ENCODE measurements around the gene SLC27A2.

Gene SLC27A2

DNA sequence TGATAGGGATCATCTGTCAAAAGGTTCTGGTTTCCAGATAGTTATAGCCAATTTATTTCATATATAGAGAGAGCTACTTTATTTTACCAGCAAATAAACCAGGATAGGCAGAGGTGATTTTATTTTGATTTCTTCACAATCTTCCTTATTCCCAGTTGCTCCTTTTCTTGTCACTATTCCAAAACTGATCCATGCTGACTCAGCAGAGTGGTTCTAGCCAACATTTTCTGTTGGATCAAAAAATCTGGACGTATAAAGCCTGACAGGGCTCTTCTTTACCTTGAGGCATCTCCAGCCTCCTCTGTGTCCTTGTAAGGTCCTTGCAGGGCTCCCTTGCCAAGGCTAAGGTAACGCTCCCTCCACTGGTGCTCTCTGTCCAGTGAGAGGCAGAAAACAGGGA is 67.7 kb downstream of the SLC27A2 start:
- no peak for ATAC-seq
- TF ChIP-seq, protein P1, sequence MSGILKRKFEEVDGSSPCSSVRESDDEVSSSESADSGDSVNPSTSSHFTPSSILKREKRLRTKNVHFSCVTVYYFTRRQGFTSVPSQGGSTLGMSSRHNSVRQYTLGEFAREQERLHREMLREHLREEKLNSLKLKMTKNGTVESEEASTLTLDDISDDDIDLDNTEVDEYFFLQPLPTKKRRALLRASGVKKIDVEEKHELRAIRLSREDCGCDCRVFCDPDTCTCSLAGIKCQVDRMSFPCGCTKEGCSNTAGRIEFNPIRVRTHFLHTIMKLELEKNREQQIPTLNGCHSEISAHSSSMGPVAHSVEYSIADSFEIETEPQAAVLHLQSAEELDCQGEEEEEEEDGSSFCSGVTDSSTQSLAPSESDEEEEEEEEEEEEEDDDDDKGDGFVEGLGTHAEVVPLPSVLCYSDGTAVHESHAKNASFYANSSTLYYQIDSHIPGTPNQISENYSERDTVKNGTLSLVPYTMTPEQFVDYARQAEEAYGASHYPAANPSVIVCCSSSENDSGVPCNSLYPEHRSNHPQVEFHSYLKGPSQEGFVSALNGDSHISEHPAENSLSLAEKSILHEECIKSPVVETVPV (CRISPR knock-in tag; IDR thresholded peaks at IDR 0.05) = no peak
- TF ChIP-seq ESRRG (CRISPR knock-in tag; IDR thresholded peaks at IDR 0.05) (no peak), ZNF565 (CRISPR knock-in tag; conservative IDR thresholded peaks at IDR 0.05; ENCODE audit: low read depth) (no peak), GLIS3 (CRISPR knock-in tag; IDR thresholded peaks at IDR 0.05) (no peak), ISL1 (CRISPR knock-in tag; IDR thresholded peaks at IDR 0.05) (no peak), TCF4 (CRISPR knock-in tag; IDR thresholded peaks at IDR 0.05; ENCODE audit: borderline replicate concordance) (no peak), ZNF70 (CRISPR knock-in tag; IDR thresholded peaks at IDR 0.05) (no peak), CSDC2 (CRISPR knock-in tag; IDR thresholded peaks at IDR 0.05) (no peak), SNAI2 (CRISPR knock-in tag; IDR thresholded peaks at IDR 0.05) (no peak), ARNTL (CRISPR knock-in tag; IDR thresholded peaks at IDR 0.05; ENCODE audit: borderline replicate concordance, low read depth) (no peak), ZFP3 (CRISPR knock-in tag; IDR thresholded peaks at IDR 0.05) (no peak), RARB (CRISPR knock-in tag; IDR thresholded peaks at IDR 0.05) (no peak), ZC3H10 (CRISPR knock-in tag; IDR thresholded peaks at IDR 0.05) (no peak), TOX (CRISPR knock-in tag; IDR thresholded peaks at IDR 0.05; ENCODE audit: borderline replicate concordance) (no peak), ZFP30 (CRISPR knock-in tag; IDR thresholded peaks at IDR 0.05) (no peak), ZNF8 (CRISPR knock-in tag; IDR thresholded peaks at IDR 0.05) (no peak), BACH2 (CRISPR knock-in tag; IDR thresholded peaks at IDR 0.05; ENCODE audit: borderline replicate concordance) (no peak)
- TF ChIP-seq, protein P2, sequence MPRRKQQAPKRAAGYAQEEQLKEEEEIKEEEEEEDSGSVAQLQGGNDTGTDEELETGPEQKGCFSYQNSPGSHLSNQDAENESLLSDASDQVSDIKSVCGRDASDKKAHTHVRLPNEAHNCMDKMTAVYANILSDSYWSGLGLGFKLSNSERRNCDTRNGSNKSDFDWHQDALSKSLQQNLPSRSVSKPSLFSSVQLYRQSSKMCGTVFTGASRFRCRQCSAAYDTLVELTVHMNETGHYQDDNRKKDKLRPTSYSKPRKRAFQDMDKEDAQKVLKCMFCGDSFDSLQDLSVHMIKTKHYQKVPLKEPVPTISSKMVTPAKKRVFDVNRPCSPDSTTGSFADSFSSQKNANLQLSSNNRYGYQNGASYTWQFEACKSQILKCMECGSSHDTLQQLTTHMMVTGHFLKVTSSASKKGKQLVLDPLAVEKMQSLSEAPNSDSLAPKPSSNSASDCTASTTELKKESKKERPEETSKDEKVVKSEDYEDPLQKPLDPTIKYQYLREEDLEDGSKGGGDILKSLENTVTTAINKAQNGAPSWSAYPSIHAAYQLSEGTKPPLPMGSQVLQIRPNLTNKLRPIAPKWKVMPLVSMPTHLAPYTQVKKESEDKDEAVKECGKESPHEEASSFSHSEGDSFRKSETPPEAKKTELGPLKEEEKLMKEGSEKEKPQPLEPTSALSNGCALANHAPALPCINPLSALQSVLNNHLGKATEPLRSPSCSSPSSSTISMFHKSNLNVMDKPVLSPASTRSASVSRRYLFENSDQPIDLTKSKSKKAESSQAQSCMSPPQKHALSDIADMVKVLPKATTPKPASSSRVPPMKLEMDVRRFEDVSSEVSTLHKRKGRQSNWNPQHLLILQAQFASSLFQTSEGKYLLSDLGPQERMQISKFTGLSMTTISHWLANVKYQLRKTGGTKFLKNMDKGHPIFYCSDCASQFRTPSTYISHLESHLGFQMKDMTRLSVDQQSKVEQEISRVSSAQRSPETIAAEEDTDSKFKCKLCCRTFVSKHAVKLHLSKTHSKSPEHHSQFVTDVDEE (CRISPR knock-in tag; IDR thresholded peaks at IDR 0.05) = no peak

DNA sequence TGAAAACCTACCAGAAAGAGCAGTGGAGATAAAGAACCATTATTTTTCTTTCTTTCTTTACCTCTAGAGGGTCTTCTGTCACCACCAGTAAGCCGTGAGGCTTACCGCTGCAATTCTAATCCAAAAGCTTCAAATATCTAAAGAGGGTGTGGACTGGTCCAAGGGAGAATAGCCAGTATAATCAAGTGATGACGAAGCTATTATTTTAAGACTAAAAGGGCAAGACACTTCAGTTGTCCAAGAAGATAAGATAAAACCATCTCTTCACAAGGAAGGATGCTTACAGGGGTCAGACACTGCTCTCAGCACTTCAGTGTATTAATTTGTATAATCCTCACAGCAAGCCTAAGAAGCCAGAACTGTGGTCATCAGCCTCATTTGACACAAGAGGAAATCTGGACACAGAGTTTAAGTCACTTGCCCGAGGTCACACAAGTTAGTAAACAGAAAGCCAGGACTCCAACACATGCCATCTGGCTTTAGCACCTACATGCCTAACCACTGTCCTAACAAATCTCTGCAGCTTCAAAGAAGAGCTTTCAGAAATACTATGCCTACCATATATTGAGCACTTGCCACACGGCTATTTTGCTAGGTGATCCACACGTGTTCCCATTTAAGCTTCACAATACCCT is 68.9 kb downstream of the SLC27A2 start:
- ATAC-seq = no peak
- TF ChIP-seq GLIS3 (CRISPR knock-in tag; IDR thresholded peaks at IDR 0.05) (no peak), ZNF70 (CRISPR knock-in tag; IDR thresholded peaks at IDR 0.05) (no peak), RARB (CRISPR knock-in tag; IDR thresholded peaks at IDR 0.05) (no peak), BACH2 (CRISPR knock-in tag; IDR thresholded peaks at IDR 0.05; ENCODE audit: borderline replicate concordance) (no peak), ESRRG (CRISPR knock-in tag; IDR thresholded peaks at IDR 0.05) (no peak), TOX (CRISPR knock-in tag; IDR thresholded peaks at IDR 0.05; ENCODE audit: borderline replicate concordance) (no peak), ZC3H10 (CRISPR knock-in tag; IDR thresholded peaks at IDR 0.05) (no peak)
- TF ChIP-seq, protein P3, sequence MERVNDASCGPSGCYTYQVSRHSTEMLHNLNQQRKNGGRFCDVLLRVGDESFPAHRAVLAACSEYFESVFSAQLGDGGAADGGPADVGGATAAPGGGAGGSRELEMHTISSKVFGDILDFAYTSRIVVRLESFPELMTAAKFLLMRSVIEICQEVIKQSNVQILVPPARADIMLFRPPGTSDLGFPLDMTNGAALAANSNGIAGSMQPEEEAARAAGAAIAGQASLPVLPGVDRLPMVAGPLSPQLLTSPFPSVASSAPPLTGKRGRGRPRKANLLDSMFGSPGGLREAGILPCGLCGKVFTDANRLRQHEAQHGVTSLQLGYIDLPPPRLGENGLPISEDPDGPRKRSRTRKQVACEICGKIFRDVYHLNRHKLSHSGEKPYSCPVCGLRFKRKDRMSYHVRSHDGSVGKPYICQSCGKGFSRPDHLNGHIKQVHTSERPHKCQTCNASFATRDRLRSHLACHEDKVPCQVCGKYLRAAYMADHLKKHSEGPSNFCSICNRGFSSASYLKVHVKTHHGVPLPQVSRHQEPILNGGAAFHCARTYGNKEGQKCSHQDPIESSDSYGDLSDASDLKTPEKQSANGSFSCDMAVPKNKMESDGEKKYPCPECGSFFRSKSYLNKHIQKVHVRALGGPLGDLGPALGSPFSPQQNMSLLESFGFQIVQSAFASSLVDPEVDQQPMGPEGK (CRISPR knock-in tag; IDR thresholded peaks at IDR 0.05; ENCODE audit: borderline replicate concordance) = no peak
- TF ChIP-seq, protein P1 (CRISPR knock-in tag; IDR thresholded peaks at IDR 0.05) = no peak

DNA sequence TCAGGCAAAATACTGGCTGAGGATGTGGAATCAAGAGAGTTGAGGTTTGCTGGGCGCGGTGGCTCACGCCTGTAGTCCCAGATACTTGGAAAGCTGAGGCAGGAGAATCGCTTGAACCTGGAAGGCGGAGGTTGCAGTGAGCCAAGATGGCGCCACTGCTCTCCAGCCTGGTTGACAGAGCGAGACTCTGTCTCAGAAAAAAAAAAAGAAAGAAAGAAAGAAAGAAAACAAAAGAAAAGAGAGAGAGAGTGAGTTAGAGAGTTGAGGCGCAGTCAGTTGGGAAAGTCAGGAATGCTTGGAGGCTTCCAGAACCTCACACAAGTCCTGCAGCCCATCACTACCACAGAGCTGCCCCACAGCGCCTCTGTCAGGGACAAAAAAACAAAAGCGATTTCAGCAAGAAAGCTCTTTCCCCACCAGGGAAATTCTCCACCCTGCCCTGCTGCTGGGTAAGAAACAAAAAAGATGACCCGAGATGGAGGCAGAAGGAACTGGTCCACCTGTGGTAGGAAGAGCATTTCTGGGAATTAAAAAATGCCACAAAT is 69.7 kb downstream of the SLC27A2 start:
- ATAC-seq = no peak
- TF ChIP-seq ZNF70 (CRISPR knock-in tag; IDR thresholded peaks at IDR 0.05) (no peak), TOX (CRISPR knock-in tag; IDR thresholded peaks at IDR 0.05; ENCODE audit: borderline replicate concordance) (no peak), ESRRG (CRISPR knock-in tag; IDR thresholded peaks at IDR 0.05) (no peak), PPARA (CRISPR knock-in tag; IDR thresholded peaks at IDR 0.05; ENCODE audit: borderline replicate concordance) (no peak), ZFP30 (CRISPR knock-in tag; IDR thresholded peaks at IDR 0.05) (no peak), BACH2 (CRISPR knock-in tag; IDR thresholded peaks at IDR 0.05; ENCODE audit: borderline replicate concordance) (no peak), OSR1 (CRISPR knock-in tag; IDR thresholded peaks at IDR 0.05) (no peak), TCF4 (CRISPR knock-in tag; IDR thresholded peaks at IDR 0.05; ENCODE audit: borderline replicate concordance) (no peak), ZFP3 (CRISPR knock-in tag; IDR thresholded peaks at IDR 0.05) (no peak), RARB (CRISPR knock-in tag; IDR thresholded peaks at IDR 0.05) (no peak)
- TF ChIP-seq, protein P2 (CRISPR knock-in tag; IDR thresholded peaks at IDR 0.05) = no peak
- TF ChIP-seq, protein P1 (CRISPR knock-in tag; IDR thresholded peaks at IDR 0.05) = no peak
- TF ChIP-seq, protein P4, sequence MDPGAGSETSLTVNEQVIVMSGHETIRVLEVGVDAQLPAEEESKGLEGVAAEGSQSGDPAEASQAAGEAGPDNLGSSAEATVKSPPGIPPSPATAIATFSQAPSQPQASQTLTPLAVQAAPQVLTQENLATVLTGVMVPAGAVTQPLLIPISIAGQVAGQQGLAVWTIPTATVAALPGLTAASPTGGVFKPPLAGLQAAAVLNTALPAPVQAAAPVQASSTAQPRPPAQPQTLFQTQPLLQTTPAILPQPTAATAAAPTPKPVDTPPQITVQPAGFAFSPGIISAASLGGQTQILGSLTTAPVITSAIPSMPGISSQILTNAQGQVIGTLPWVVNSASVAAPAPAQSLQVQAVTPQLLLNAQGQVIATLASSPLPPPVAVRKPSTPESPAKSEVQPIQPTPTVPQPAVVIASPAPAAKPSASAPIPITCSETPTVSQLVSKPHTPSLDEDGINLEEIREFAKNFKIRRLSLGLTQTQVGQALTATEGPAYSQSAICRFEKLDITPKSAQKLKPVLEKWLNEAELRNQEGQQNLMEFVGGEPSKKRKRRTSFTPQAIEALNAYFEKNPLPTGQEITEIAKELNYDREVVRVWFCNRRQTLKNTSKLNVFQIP (CRISPR knock-in tag; IDR thresholded peaks at IDR 0.05; ENCODE audit: borderline replicate concordance, low read depth) = no peak

Data from SK-N-SH treated with all-trans-retinoic acid at 6 μM for 48 hours (cell line).